DMS 273 (cell line): ENCODE results near the gene FAM3D.
"Not testable (repeated sequence)": the region's sequence is repeated elsewhere in the genome, so short reads cannot be mapped to it uniquely, and the experiment has no call there.

Source experiments
- DNase-seq: peaks from one replicate; lab custom pipeline; 2025; ENCODE audit not compliant: unreplicated experiment; lab: John Stamatoyannopoulos, UW

FAM3D gene

GRCh38 chr3:58666683-58667082 lies at the start of gene FAM3D:
Gene FAM3D, minus strand, starts transcription at chr3:58666774. Its CDS starts 11,211 bp downstream, at chr3:58655563.
- no peak for DNase-seq

- DNase-seq: no peak
Measured at GRCh38 chr3:58713715-58714401, 47.3 kb upstream of the FAM3D start.

- DNase-seq: no peak
Measured at GRCh38 chr3:58711871-58712270, 45.3 kb upstream of the FAM3D start.

GRCh38 chr3:58708983-58709382 lies 42.4 kb upstream of the FAM3D start:
- DNase-seq: not testable (repeated sequence)

- no peak for DNase-seq
Measured at GRCh38 chr3:58708116-58708791, 41.7 kb upstream of the FAM3D start.

- no peak for DNase-seq
Measured at GRCh38 chr3:58707390-58707930, 40.9 kb upstream of the FAM3D start.

GRCh38 chr3:58706395-58707167 lies 40.0 kb upstream of the FAM3D start:
- DNase-seq: no peak

GRCh38 chr3:58704745-58705144 lies 38.2 kb upstream of the FAM3D start:
- DNase-seq: no peak

- not testable (repeated sequence) for DNase-seq
Measured at GRCh38 chr3:58704304-58704703, 37.7 kb upstream of the FAM3D start.

- no peak for DNase-seq
Measured at GRCh38 chr3:58698246-58698645, 31.7 kb upstream of the FAM3D start.

GRCh38 chr3:58697561-58697960 lies 31.0 kb upstream of the FAM3D start:
- no peak for DNase-seq

GRCh38 chr3:58696813-58697212 lies 30.2 kb upstream of the FAM3D start:
- not testable (repeated sequence) for DNase-seq

- DNase-seq: no peak
Measured at GRCh38 chr3:58696093-58696492, 29.5 kb upstream of the FAM3D start.

GRCh38 chr3:58695284-58695683 lies 28.7 kb upstream of the FAM3D start:
- not testable (repeated sequence) for DNase-seq

GRCh38 chr3:58693940-58694850 lies 27.6 kb upstream of the FAM3D start:
- no peak for DNase-seq

GRCh38 chr3:58692484-58692883 lies 25.9 kb upstream of the FAM3D start:
- no peak for DNase-seq

- peak; percentile 51 for DNase-seq
Measured at GRCh38 chr3:58691997-58692396, 25.4 kb upstream of the FAM3D start.

- DNase-seq: no peak
Measured at GRCh38 chr3:58690490-58690889, 23.9 kb upstream of the FAM3D start.

GRCh38 chr3:58688574-58688973 lies 22.0 kb upstream of the FAM3D start:
- DNase-seq: peak; percentile 23

- no peak for DNase-seq
Measured at GRCh38 chr3:58686847-58687246, 20.3 kb upstream of the FAM3D start.

GRCh38 chr3:58685641-58686040 lies 19.1 kb upstream of the FAM3D start:
- no peak for DNase-seq
